Panc1 (cell line): ENCODE data around the gene DNM3.

Experiments used
- CTCF ChIP-seq: fragments of 450-650 bp; IDR thresholded peaks from 2 replicates; pipeline ENCODE4 v1.5.1; 2017; ENCODE audit warnings: mild to moderate bottlenecking
- POLR2AphosphoS5 ChIP-seq: IDR thresholded peaks from 2 replicates; pipeline ENCODE4 v1.6.1; 2012; ENCODE audit warnings: mild to moderate bottlenecking, low read depth, low read length, moderate library complexity
- REST ChIP-seq, 2 experiments: IDR thresholded peaks; 2 replicates each; pipeline ENCODE4 v1.6.1; 2011 to 2012; ENCODE audit warnings: low read depth in 2 of 2, control low read depth in 1 of 2, low read length in 1 of 2, mild to moderate bottlenecking in 1 of 2, moderate library complexity in 1 of 2; ENCODE audit not compliant: insufficient read depth in 1 of 2
- SIN3A ChIP-seq: IDR thresholded peaks from 2 replicates; pipeline ENCODE4 v1.6.1; 2012; ENCODE audit warnings: low read depth, mild to moderate bottlenecking, low read length, moderate library complexity, borderline replicate concordance; ENCODE audit not compliant: insufficient read depth
- TCF7L2 ChIP-seq: IDR thresholded peaks from 2 replicates; pipeline ENCODE4 v1.6.1; 2011; ENCODE audit warnings: mild to moderate bottlenecking, low read depth, low read length, inconsistent platforms

GRCh38 chr1:172083191-172083590 lies 241.9 kb downstream of the DNM3 start:
- no peak for TF ChIP-seq POLR2AphosphoS5
- no peak for TF ChIP-seq SIN3A
- no peak for TF ChIP-seq CTCF
- TF ChIP-seq REST (IDR thresholded peaks at IDR 0.05; ENCODE audit: insufficient read depth in 1 of 2, low read depth in 2 of 2, low read length in 1 of 2), result no peak
- no peak for TF ChIP-seq TCF7L2
